Thyroid gland (tissue), 4 donors: ENCODE data around the gene ADAM30.

Experiments
- CTCF ChIP-seq, 6 experiments: fragments of 200-600 bp in 3 of 6; fragments of 450-650 bp in 3 of 6; sonication (generic) in 3 of 6; IDR thresholded peaks; one replicate each; pipeline ENCODE4 v1.5.1; 2016 to 2019; ENCODE audit warnings: antibody characterized with exemption in 6 of 6, mild to moderate bottlenecking in 2 of 6, inconsistent platforms in 1 of 6, moderate library complexity in 1 of 6
- POLR2A ChIP-seq, 2 donors: fragments of 450-650 bp; IDR thresholded peaks; one replicate each; pipeline ENCODE4 v1.6.1; 2017; ENCODE audit warnings: antibody characterized with exemption in 2 of 2, mild to moderate bottlenecking in 2 of 2, moderate library complexity in 1 of 2

- TF ChIP-seq CTCF (IDR thresholded peaks at IDR 0.05): no peak
- no peak for TF ChIP-seq POLR2A (IDR thresholded peaks at IDR 0.05)
Observed at GRCh38 chr1:119910618-119911017, 14.3 kb upstream of the ADAM30 start.
